ENCODE measurements around the gene MDM4.

The MDM4 gene

GRCh38 chr1:204579681-204580080 is 63.5 kb downstream of the MDM4 start:
- TF ChIP-seq, protein P1, sequence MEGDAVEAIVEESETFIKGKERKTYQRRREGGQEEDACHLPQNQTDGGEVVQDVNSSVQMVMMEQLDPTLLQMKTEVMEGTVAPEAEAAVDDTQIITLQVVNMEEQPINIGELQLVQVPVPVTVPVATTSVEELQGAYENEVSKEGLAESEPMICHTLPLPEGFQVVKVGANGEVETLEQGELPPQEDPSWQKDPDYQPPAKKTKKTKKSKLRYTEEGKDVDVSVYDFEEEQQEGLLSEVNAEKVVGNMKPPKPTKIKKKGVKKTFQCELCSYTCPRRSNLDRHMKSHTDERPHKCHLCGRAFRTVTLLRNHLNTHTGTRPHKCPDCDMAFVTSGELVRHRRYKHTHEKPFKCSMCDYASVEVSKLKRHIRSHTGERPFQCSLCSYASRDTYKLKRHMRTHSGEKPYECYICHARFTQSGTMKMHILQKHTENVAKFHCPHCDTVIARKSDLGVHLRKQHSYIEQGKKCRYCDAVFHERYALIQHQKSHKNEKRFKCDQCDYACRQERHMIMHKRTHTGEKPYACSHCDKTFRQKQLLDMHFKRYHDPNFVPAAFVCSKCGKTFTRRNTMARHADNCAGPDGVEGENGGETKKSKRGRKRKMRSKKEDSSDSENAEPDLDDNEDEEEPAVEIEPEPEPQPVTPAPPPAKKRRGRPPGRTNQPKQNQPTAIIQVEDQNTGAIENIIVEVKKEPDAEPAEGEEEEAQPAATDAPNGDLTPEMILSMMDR (IDR thresholded peaks at IDR 0.05; ENCODE audit: low read depth, low read length, missing control alignments) = no peak
- DNase-seq (ENCODE audit: low read depth) = no peak

DNA sequence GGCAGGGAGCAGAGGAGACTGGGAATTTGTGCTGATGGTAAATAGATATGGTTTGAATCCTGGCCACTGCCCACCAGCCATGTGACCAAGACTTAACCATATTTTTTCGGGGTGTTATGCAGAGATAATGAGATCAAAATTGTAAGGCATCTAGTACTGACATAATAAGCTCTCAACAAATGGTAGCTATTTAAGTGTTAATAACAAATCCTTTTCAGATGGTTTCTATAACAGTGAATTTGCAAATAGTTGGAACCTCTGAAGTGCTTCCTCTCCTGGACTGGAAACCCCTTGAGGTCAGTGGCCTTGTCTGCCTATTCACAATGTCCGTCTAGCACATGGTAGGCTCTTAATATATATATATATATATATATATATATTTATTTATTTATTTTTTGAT is 64.7 kb downstream of the MDM4 start:
- TF ChIP-seq, protein P1 (IDR thresholded peaks at IDR 0.05; ENCODE audit: low read depth, low read length, missing control alignments) = no peak
- H3K4me3 ChIP-seq (ENCODE audit: low read depth, low read length) = no peak overlapping the region
- DNase-seq (ENCODE audit: low read depth) = no peak

More at GRCh38 chr1:204579681-204580080, 63.5 kb downstream of the MDM4 start:
- H3K4me3 ChIP-seq (ENCODE audit: low read depth, low read length) = peak overlapping the region; percentile 45; the same call in 1 of the 2 replicates

GRCh38 chr1:204581759-204582158 is 65.6 kb downstream of the MDM4 start:
- DNase-seq (ENCODE audit: low read depth) = no peak
- TF ChIP-seq, protein P1 (IDR thresholded peaks at IDR 0.05; ENCODE audit: low read depth, low read length, missing control alignments) = no peak
- H3K4me3 ChIP-seq (ENCODE audit: low read depth, low read length) = no peak overlapping the region

DNA sequence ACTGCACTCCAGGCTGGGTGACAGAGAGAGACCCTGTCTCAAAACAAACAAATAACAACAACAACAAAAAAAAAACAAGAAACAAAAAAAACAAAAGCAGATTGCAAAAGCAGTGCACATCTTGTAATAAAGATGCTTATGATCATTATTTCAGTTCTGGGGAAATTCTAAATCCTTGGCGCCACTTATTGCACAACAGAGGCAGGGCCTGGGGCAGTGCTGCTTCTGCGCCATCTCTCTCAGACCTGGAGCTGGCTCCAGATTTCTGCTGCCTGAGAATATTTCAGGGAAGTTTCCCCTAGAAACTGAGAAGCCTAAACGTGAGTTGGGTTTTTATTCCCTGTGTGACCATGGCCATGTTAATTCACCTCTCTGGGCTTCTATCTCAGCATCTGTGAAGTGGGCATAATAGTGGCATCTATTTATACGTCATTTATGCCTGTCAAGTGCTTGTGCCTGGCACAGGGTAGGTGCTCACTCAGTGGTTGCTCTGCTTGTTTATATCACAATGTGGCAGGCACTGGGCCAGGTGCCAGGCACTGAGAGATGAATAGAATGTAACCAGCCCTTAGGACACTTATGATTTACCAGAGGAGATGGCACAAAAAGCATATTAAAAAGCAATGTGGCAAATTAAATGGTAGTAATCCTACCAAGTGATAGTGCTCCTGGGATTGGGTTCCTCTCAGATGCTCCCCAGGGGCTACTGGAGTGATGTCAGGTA is 67.9 kb downstream of the MDM4 start:
- no peak overlapping the region for H3K4me3 ChIP-seq (ENCODE audit: low read depth, low read length)
- no peak for DNase-seq (ENCODE audit: low read depth)
- TF ChIP-seq, protein P1 (IDR thresholded peaks at IDR 0.05; ENCODE audit: low read depth, low read length, missing control alignments) = no peak

GRCh38 chr1:204584699-204585372 is 68.6 kb downstream of the MDM4 start:
- TF ChIP-seq, protein P1 (IDR thresholded peaks at IDR 0.05; ENCODE audit: low read depth, low read length, missing control alignments) = no peak
- no peak overlapping the region for H3K4me3 ChIP-seq (ENCODE audit: low read depth, low read length)
- peak; percentile 30 for DNase-seq (ENCODE audit: low read depth)

DNA sequence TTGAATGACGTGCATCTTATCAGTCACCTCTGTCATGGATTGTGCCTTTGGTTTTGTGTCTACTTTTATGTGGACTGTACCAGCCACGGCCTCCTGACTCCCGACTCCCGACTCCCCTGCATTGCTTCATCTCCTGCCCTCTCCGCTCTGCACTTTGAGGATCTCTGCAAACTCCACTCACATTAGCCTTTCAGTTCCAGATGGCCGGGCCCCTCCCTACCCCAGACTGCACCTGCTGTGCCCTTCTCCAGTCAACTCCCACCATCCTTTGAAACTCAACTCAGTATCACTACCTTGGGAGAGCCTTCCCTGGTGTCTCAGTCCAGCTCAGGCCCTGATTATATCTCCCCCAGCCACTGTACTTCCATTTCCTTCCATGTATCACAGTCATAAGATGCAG is 71.4 kb downstream of the MDM4 start:
- TF ChIP-seq, protein P1 (IDR thresholded peaks at IDR 0.05; ENCODE audit: low read depth, low read length, missing control alignments) = no peak
- no peak overlapping the region for H3K4me3 ChIP-seq (ENCODE audit: low read depth, low read length)
- no peak for DNase-seq (ENCODE audit: low read depth)

All from GM12864 (cell line).